ENCODE data around the gene APEX2.

DNA sequence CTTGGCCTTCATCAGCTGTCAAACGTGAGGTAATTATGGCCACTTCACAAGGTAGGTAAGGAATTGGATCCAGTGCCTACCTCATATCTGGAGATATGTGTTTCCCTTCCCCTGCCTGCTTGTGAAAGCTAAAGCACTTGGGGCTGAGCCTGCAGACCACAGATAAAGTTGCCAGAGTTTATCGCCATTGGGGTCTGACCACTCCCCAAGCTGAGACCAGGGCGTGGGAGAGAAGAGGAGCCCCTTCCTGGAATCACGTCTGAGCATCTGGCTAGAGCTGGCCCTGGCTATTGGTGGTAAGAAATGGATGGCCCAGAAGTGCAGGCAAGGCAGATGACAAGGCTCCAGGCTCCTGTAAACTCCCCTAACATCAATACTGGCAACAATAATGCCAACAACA is 27.9 kb downstream of the APEX2 start:
- no peak for TF ChIP-seq EZH2 (IDR thresholded peaks at IDR 0.05; ENCODE audit: borderline replicate concordance, insufficient read depth, low read depth, low read length, poor library complexity, severe bottlenecking)
- TF ChIP-seq, protein P1, sequence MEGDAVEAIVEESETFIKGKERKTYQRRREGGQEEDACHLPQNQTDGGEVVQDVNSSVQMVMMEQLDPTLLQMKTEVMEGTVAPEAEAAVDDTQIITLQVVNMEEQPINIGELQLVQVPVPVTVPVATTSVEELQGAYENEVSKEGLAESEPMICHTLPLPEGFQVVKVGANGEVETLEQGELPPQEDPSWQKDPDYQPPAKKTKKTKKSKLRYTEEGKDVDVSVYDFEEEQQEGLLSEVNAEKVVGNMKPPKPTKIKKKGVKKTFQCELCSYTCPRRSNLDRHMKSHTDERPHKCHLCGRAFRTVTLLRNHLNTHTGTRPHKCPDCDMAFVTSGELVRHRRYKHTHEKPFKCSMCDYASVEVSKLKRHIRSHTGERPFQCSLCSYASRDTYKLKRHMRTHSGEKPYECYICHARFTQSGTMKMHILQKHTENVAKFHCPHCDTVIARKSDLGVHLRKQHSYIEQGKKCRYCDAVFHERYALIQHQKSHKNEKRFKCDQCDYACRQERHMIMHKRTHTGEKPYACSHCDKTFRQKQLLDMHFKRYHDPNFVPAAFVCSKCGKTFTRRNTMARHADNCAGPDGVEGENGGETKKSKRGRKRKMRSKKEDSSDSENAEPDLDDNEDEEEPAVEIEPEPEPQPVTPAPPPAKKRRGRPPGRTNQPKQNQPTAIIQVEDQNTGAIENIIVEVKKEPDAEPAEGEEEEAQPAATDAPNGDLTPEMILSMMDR (IDR thresholded peaks at IDR 0.05): no peak

Data from B cell (primary cell).